GM12878 (cell line): Measurements from ENCODE around the gene NTF4. TPM values are rescaled to one million over a fixed set of nuclear protein-coding genes. Genes with fewer than 3 reads are reported as not detected.

Source experiments
- ATAC-seq: fragments of 200-7000 bp; cut with Tn5 transposase; 3 replicates; pipeline ENCODE4 v1.9.1; 2020; ENCODE audit warnings: mild to moderate bottlenecking, moderate library complexity
- BruUV-seq: library from RNA; stranded (reverse); fragments of 400-500 nt; replicated peaks from 2 replicates; lab custom pipeline; 2021; lab: Mats Ljungman, UMichigan
- CTCF ChIA-PET: fragments of 300-600 bp; sonication (Branson Sonifier 250); formaldehyde crosslinking; extraction: SDS; loops from one replicate; lab custom pipeline; 2021; ENCODE audit warnings: inconsistent platforms; lab: Yijun Ruan, JAX
- POLR2A ChIA-PET: fragments of 350-600 bp; formaldehyde crosslinking; extraction: SDS; loops from one replicate; lab custom pipeline; 2021; ENCODE audit warnings: inconsistent platforms; lab: Charles Lee
- RAD21 ChIA-PET: fragments of 300-600 bp; sonication (Branson Sonifier 250); formaldehyde crosslinking; loops from one replicate; lab custom pipeline; 2023; ENCODE audit warnings: antibody characterized with exemption; ENCODE audit not compliant: unreplicated experiment; lab: Charles Lee
- SMC1A ChIA-PET: fragments of 300-600 bp; sonication (Branson Sonifier 250); formaldehyde crosslinking; loops from one replicate; lab custom pipeline; 2023; ENCODE audit not compliant: unreplicated experiment, uncharacterized antibody; lab: Charles Lee
- DNase-seq: peaks from one replicate; pipeline ENCODE4 v3.0.0-alpha.2; 2011; ENCODE audit warnings: low read depth, low spot score
- FAIRE-seq: peaks from 3 replicates; lab custom pipeline; 2011; peaks lifted over from hg19 to GRCh38; lab: Jason Lieb, UNC
- H2AFZ ChIP-seq: 2 replicates; pipeline ENCODE4 v1.6.0; 2011; ENCODE audit warnings: low read depth, low read length, control low read depth; ENCODE audit not compliant: control insufficient read depth
- H3K27ac ChIP-seq: 2 replicates; pipeline ENCODE4 v1.5.1; 2011; ENCODE audit warnings: control low read depth; ENCODE audit not compliant: control insufficient read depth, insufficient read depth
- H3K27me3 ChIP-seq, 2 experiments: replicated peaks in 1 of 2; 2 replicates each; pipeline versions ENCODE4 v1.6.0 to v1.6.1; 2011; ENCODE audit warnings: low read length in 1 of 2; ENCODE audit not compliant: control insufficient read depth in 2 of 2, insufficient read depth in 2 of 2
- H3K36me3 ChIP-seq, 2 experiments: 2 replicates each; pipeline ENCODE4 v1.5.1; 2011; ENCODE audit warnings: low read length in 1 of 2; ENCODE audit not compliant: control insufficient read depth in 2 of 2, insufficient read depth in 2 of 2
- H3K4me1 ChIP-seq: 2 replicates; pipeline ENCODE4 v1.6.1; 2011; ENCODE audit warnings: mild to moderate bottlenecking, low read length, moderate library complexity, mixed read lengths; ENCODE audit not compliant: control insufficient read depth, insufficient read depth
- H3K4me2 ChIP-seq: 2 replicates; pipeline ENCODE4 v1.6.0; 2011; ENCODE audit warnings: control low read depth; ENCODE audit not compliant: control insufficient read depth, insufficient read depth
- H3K4me3 ChIP-seq: fragments of 200-600 bp; sonication (generic); 2 replicates; pipeline ENCODE4 v1.5.1; 2016
- H3K79me2 ChIP-seq: 2 replicates; pipeline ENCODE4 v1.6.0; 2011; ENCODE audit warnings: low read length; ENCODE audit not compliant: control insufficient read depth, insufficient read depth
- H3K9ac ChIP-seq: 2 replicates; pipeline ENCODE4 v1.8.0; 2011; ENCODE audit warnings: low read length, control low read depth, mixed read lengths; ENCODE audit not compliant: control insufficient read depth, insufficient read depth
- H3K9me3 ChIP-seq: replicated peaks from 3 replicates; pipeline ENCODE4 v1.5.1; 2011; ENCODE audit warnings: mild to moderate bottlenecking, low read length; ENCODE audit not compliant: control insufficient read depth, insufficient read depth
- H4K20me1 ChIP-seq: 2 replicates; pipeline ENCODE4 v1.6.0; 2011; ENCODE audit not compliant: control insufficient read depth, insufficient read depth
- EP300 ChIP-seq, 2 experiments: fragments of 150-350 bp in 1 of 2; IDR thresholded peaks; 2 replicates each; pipeline ENCODE4 v1.6.1; 2011 to 2012; ENCODE audit warnings: low read depth in 2 of 2, low read length in 2 of 2, borderline replicate concordance in 1 of 2, improper control_type of control experiment in 1 of 2, inconsistent platforms in 1 of 2; ENCODE audit not compliant: control insufficient read depth in 1 of 2
- RELB ChIP-seq: fragments of 450-650 bp; IDR thresholded peaks from 2 replicates; pipeline ENCODE4 v1.6.1; 2017; ENCODE audit warnings: low read depth, mild to moderate bottlenecking, moderate library complexity
- RUNX3 ChIP-seq: IDR thresholded peaks from 2 replicates; pipeline ENCODE4 v1.6.1; 2012; ENCODE audit warnings: low read length, inconsistent platforms
- WGBS: methylation state at CpG from one replicate; pipeline ENCODE4 v1.1.6; 2016; ENCODE audit warnings: low lambda C conversion rate; ENCODE audit not compliant: insufficient replicate concordance, insufficient coverage; ENCODE audit errors: missing lambda C conversion rate; 5-methylcytosine and 5-hydroxymethylcytosine counted together
- in situ Hi-C: fragments of 300-500 bp; cut with MboI; formaldehyde crosslinking; loops from 9 replicates; pipeline ENCODE4 v1.14.3; 2018; ENCODE audit warnings: mixed read lengths
- intact Hi-C: fragments of 100-400 bp; cut with micrococcal nuclease; formaldehyde crosslinking; loops from one replicate; pipeline ENCODE4 v1.14.2; 2022; ENCODE audit not compliant: unreplicated experiment
- polyA plus RNA-seq, 11 experiments: library from polyadenylated mRNA; depleted of rRNA in 4 of 11; unstranded in 6 of 11; stranded (reverse) in 5 of 11; fragments of >200 nt; fragmentation: Nextera tagmentation in 4 of 11; fragmentation: Illumina TruSeq in 1 of 11; extraction: Ambion mirVana in 4 of 11; extraction: Trizol in 1 of 11; gene quantifications; 1 replicate in 1 of 11; 2 replicates in 10 of 11; pipeline versions ENCODE4 v1.2.1 to v1.2.3, GENCODE V29; 2011 to 2016; ENCODE audit warnings: inconsistent platforms in 2 of 11, missing spikeins in 2 of 11, low read depth in 1 of 11
- total RNA-seq, 4 experiments: library from RNA; depleted of rRNA in 3 of 4; stranded (reverse); fragments of >200 nt in 3 of 4; fragmentation: Illumina TruSeq in 1 of 4; extraction: Trizol in 1 of 4; gene quantifications; 2 replicates each; pipeline versions ENCODE4 v1.2.1 to v1.2.3, GENCODE V29; 2013 to 2021

NTF4 gene
- total and polyA plus RNA-seq, 10 of the 15 experiments (the other 5 are each of a cell fraction or from before 2014, with no cell fraction given), result not detected

DNA sequence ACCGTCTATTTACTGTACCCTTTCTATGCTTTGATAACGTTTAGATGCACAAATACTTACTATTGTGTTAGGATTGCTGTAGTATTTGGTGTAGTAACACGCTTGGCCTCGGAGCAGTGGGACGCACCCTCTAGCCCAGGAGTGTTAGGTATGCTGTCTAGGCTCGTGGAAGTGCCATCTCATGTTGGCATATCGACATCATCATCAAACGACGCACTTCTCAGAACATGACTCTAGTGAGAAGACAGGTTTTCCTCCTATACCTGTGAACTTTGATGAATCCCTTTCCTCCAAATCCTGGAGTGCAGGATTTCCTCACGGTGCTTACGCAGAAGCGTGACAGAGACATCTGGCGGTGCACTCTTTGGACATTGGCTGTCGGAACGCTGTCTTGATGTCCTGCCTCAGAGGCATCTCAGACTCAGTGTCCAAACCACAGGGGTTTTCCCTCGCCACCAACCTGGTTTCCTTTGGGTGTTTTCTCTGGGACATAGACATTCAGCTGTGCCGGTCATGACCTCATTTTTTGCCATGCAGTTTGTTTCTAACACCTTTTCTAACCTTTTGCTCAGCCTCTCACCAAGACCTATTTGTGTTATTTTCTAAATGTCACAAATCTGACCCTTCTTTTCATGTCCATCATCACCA lies 26.9 kb upstream of the NTF4 start:
- FAIRE-seq, result no peak
- DNase-seq, result no peak
- in situ Hi-C loops, result no loop called here

More for the DNA sequence above, 26.9 kb upstream of the NTF4 start:
- RAD21 ChIA-PET, result no interaction called here
- POLR2A ChIA-PET, result no interaction called here
- Histone ChIP-seq H3K36me3 (peaks cover 24 to 46% of the 10 kb centered on the region in 2 experiments), H3K4me2 (no peak overlapping the region), H3K79me2 (peaks cover 32% of the 10 kb centered on the region), H3K9ac (no peak overlapping the region), H3K27me3 (no peaks in the 10 kb centered on the region), H3K4me1 (peaks cover 2% of the 10 kb centered on the region), H2AFZ (no peak overlapping the region), H3K4me3 (no peak overlapping the region), H3K9me3 (no peaks in the 10 kb centered on the region), H3K27ac (no peak overlapping the region), H4K20me1 (0 out of 2 replicates have a peak, but pooled peaks cover 6% of the 10 kb centered on the region)
- no peak for ATAC-seq
- SMC1A ChIA-PET, result no interaction called here
- CTCF ChIA-PET, result no interaction called here
- 80% methylated on average over 17 of the region's 17 CpGs for WGBS
- no TSS peak for BruUV-seq
- intact Hi-C loops, result no loop called here
- 0 out of 2 replicates have a peak, but pooled peaks have one; percentile 14 for TF ChIP-seq RUNX3
- no peak for TF ChIP-seq EP300 (IDR thresholded peaks at IDR 0.05; ENCODE audit: borderline replicate concordance in 1 of 2, control insufficient read depth in 1 of 2, low read depth in 2 of 2, low read length in 2 of 2)
- TF ChIP-seq RELB, result no peak
- TF ChIP-seq, all 136 proteins: peak for 1
